Fibroblast of villous mesenchyme (primary cell): ENCODE measurements around the gene MORC2. TPM values are rescaled to one million over a fixed set of nuclear protein-coding genes. Genes with fewer than 3 reads are reported as not detected.

ENCODE experiments used
- DNase-seq: peaks from one replicate; pipeline ENCODE4 v3.0.0-alpha.2; 2010; ENCODE audit warnings: low read depth
- H3K4me3 ChIP-seq: 2 replicates; pipeline ENCODE4 v1.5.1; 2011; ENCODE audit warnings: low read depth, mild to moderate bottlenecking, low read length
- CTCF ChIP-seq: IDR thresholded peaks from 2 replicates; pipeline ENCODE4 v1.5.1; 2012; ENCODE audit warnings: low read depth, mild to moderate bottlenecking, low read length; ENCODE audit not compliant: insufficient read depth
- total RNA-seq: library from RNA; depleted of rRNA; stranded (reverse); fragments of >200 nt; gene quantifications from 2 replicates; pipeline ENCODE4 v1.2.3, GENCODE V29; 2012

Gene MORC2
- total RNA-seq, 1 donor, result 24.2 TPM

- H3K4me3 ChIP-seq, result no peak overlapping the region
- TF ChIP-seq CTCF, result no peak
- no peak for DNase-seq
These were observed 35.9 kb downstream of the MORC2 start for GRCh38 chr22:30932661-30933060.

- no peak for DNase-seq
- no peak for TF ChIP-seq CTCF
- no peak overlapping the region for H3K4me3 ChIP-seq
These were observed 36.9 kb downstream of the MORC2 start for GRCh38 chr22:30931541-30932300.

- no peak for TF ChIP-seq CTCF
- no peak overlapping the region for H3K4me3 ChIP-seq
- no peak for DNase-seq
These were observed 38.3 kb downstream of the MORC2 start for GRCh38 chr22:30930228-30930627.

GRCh38 chr22:30928401-30928800 lies 40.2 kb downstream of the MORC2 start:
- no peak for DNase-seq
- no peak overlapping the region for H3K4me3 ChIP-seq
- TF ChIP-seq CTCF, result no peak

- no peak for DNase-seq
- TF ChIP-seq CTCF, result no peak
- no peak overlapping the region for H3K4me3 ChIP-seq
These were observed 40.8 kb downstream of the MORC2 start for GRCh38 chr22:30927806-30928205.

- no peak for DNase-seq
- TF ChIP-seq CTCF, result no peak
- no peak overlapping the region for H3K4me3 ChIP-seq
These were observed 41.9 kb downstream of the MORC2 start for GRCh38 chr22:30926706-30927105.

- TF ChIP-seq CTCF, result no peak
- DNase-seq, result no peak
- H3K4me3 ChIP-seq, result no peak overlapping the region
These were observed 42.9 kb downstream of the MORC2 start for GRCh38 chr22:30925667-30926066.
